Heart left ventricle (tissue), 16 donors: ENCODE data around the gene PNISR. TPM values are rescaled to one million over a fixed set of nuclear protein-coding genes. Genes with fewer than 3 reads are reported as not detected.
A peak's percentile ranks its signal among the peaks of the same experiment; 100 is the strongest.

Experiments
- ATAC-seq, 4 donors: fragments of 200-7000 bp; cut with Tn5 transposase; one replicate each; pipeline ENCODE4 v1.9.1; 2020 to 2022; ENCODE audit warnings: moderate library complexity in 4 of 4, mild to moderate bottlenecking in 3 of 4, moderate number of reproducible peaks in 1 of 4
- DNase-seq, 5 donors: peaks; one replicate each; pipeline ENCODE4 v3.0.0-alpha.2; 2020
- H3K27ac ChIP-seq, 12 donors: fragments of 200-600 bp; sonication (generic) in 4 of 12; one replicate each; pipeline versions ENCODE4 v1.5.0 to v1.8.0; 2016 to 2022; ENCODE audit warnings: mild to moderate bottlenecking in 2 of 12
- H3K27me3 ChIP-seq, 9 donors: fragments of 200-600 bp; sonication (generic) in 2 of 9; one replicate each; pipeline versions ENCODE4 v1.5.1 to v1.8.0; 2016 to 2022; ENCODE audit warnings: mild to moderate bottlenecking in 3 of 9
- H3K36me3 ChIP-seq, 9 donors: fragments of 200-600 bp; sonication (generic) in 2 of 9; one replicate each; pipeline versions ENCODE4 v1.5.0 to v1.8.0; 2018 to 2022; ENCODE audit warnings: mild to moderate bottlenecking in 2 of 9
- H3K4me1 ChIP-seq, 12 donors: fragments of 200-600 bp; sonication (generic) in 4 of 12; one replicate each; pipeline versions ENCODE4 v1.5.0 to v1.8.0; 2016 to 2022; ENCODE audit warnings: mild to moderate bottlenecking in 3 of 12
- H3K4me3 ChIP-seq, 12 donors: fragments of 200-600 bp; sonication (generic) in 4 of 12; one replicate each; pipeline versions ENCODE4 v1.5.0 to v1.8.0; 2017 to 2022; ENCODE audit warnings: mild to moderate bottlenecking in 9 of 12, moderate library complexity in 4 of 12
- H3K9me3 ChIP-seq, 12 donors: fragments of 200-600 bp; sonication (generic) in 4 of 12; one replicate each; pipeline versions ENCODE4 v1.5.0 to v1.8.0; 2016 to 2022; ENCODE audit warnings: mild to moderate bottlenecking in 1 of 12
- CTCF ChIP-seq, 12 donors: fragments of 200-600 bp; sonication (generic) in 4 of 12; IDR thresholded peaks; one replicate each; pipeline versions ENCODE4 v1.5.0 to v1.8.0; 2018 to 2022; ENCODE audit warnings: antibody characterized with exemption in 12 of 12, mild to moderate bottlenecking in 5 of 12
- POLR2A ChIP-seq, 2 donors: fragments of 450-650 bp; IDR thresholded peaks; one replicate each; pipeline ENCODE4 v1.6.1; 2017; ENCODE audit warnings: antibody characterized with exemption in 2 of 2, mild to moderate bottlenecking in 2 of 2, moderate library complexity in 2 of 2
- WGBS, 4 donors: extraction: QIAGEN DNeasy Blood & Tissue Kit in 2 of 4; methylation state at CpG; one replicate each; pipeline versions ENCODE4 v1.1.5 to v1.1.7; 2013 to 2018; 5-methylcytosine and 5-hydroxymethylcytosine counted together
- intact Hi-C, 10 donors: fragments of 100-400 bp; cut with DNase I; formaldehyde crosslinking; loops; one replicate each; pipeline versions ENCODE4 v1.11.1 to v1.14.2; 2022
- polyA plus RNA-seq, 2 donors: library from polyadenylated mRNA; stranded (reverse); fragments of 200-250 nt; gene quantifications; one replicate each; pipeline ENCODE4 v1.2.3, GENCODE V29; 2013
- total RNA-seq, 9 donors: library from RNA; depleted of rRNA in 2 of 9; stranded (reverse); fragments of >200 nt in 2 of 9; fragmentation: NEBNext Ultra II Directional in 3 of 9; extraction: Animal tissue kit (Norgen Biotek cat#: 25700) in 3 of 9; gene quantifications; one replicate each; pipeline versions ENCODE4 v1.1.0 to v1.2.4, GENCODE V29; 2016 to 2023
- donor health status: ischemic (EF 13 %, LVEDD 7.1; RV severe dilation, severe dysfunction).
- donor health status: healthy with polysubstance abuse.
- donor health status: DM: no; HTN: yes; CAD: no.
- donor health status: DM: no; HTN: no; CAD: no.
- donor health status: ischemic (EF 25% LVEDD 6.9; RV normal size, moderate dysfunction).
- donor health status: ischemic (EF 25% LVEDD 5.7; RV mildly dilated, moderate dysfunction).
- donor health status: healthy.
- donor health status: DM: yes; HTN: yes; CAD: no.
- donor health status: ischemic (EF 35%, LVEDD 5.7; RV mildly dilated, moderate dysfunction).
- donor health status: nonischemic (EF 11% LVEDD 7.7; RV severe dilation, severe dysfunction).
- donor health status: DM: yes; HTN: yes; CAD: no.
- donor health status: PGD.
- donor health status: ischemic (EF 29% LVEDD 5.4; RV normal size, mild dysfunction).
- donor health status: nonischemic (EF 23%, LVEDD 6.1; RV moderate dilation, normal function).

The PNISR gene
- total and polyA plus RNA-seq, 11 donors: 20.8 to 64.8 (median 48.9) TPM

- H3K4me1 ChIP-seq: peaks cover 0 to 9% (median 2%) of the 10 kb centered on the region in 12 donors
- peak within 1 kb of the TSS; percentile 71 to 91 (median 82) for H3K4me3 ChIP-seq
- DNase-seq (peak; percentile 67 to 87 (median 79)), ATAC-seq (peak; percentile 82 to 93 (median 91))
- H3K27me3 ChIP-seq: no peaks in the 10 kb centered on the region
- no peaks in the 10 kb centered on the region for H3K9me3 ChIP-seq
- H3K36me3 ChIP-seq: peaks cover 0 to 21% (median 18%) of the 10 kb centered on the region in 9 donors
- intact Hi-C loops: loop anchor here in 2 of 10 donors (2.0 to 5.0 kb wide), 2 partner anchors 31 to 33 kb away; partner anchors contain the start of gene PNISR (in 2 of the 2)
- TF ChIP-seq POLR2A (IDR thresholded peaks at IDR 0.05) (peak in 1 of 2 donors; percentile 46), CTCF (IDR thresholded peaks at IDR 0.05) (peak in 1 of 12 donors; percentile 12)
- H3K27ac ChIP-seq: peak within 1 kb of the TSS; percentile 75 to 90 (median 86)
- 10 to 14% (median 12%) methylated on average over 52 to 56 of the region's 56 CpGs for WGBS, 4 donors
These were observed 31.2 kb downstream of the PNISR start, which contains the start of gene COQ3 for GRCh38 chr6:99393698-99394531. Gene COQ3 (minus strand): TSS chr6:99394195. CDS start chr6:99394179, 16 bp downstream.

- TF ChIP-seq POLR2A (IDR thresholded peaks at IDR 0.05) (no peak), CTCF (IDR thresholded peaks at IDR 0.05) (no peak)
- DNase-seq (no peak), ATAC-seq (peak in 3 of 4 donors; percentile 8 to 17 (median 9))
- peak overlapping the region; percentile 75 to 90 (median 86) for H3K27ac ChIP-seq
- 23 to 27% (median 24%) methylated on average over 2 of the region's 2 CpGs for WGBS, 4 donors
- H3K4me1 ChIP-seq: peaks cover 0 to 9% (median 2%) of the 10 kb centered on the region in 12 donors
- no peaks in the 10 kb centered on the region for H3K9me3 ChIP-seq
- intact Hi-C loops: loop anchor here in 1 of 10 donors (5.0 kb wide), 1 partner anchor 34 kb away; the partner anchor contains the start of gene PNISR
- H3K27me3 ChIP-seq: no peaks in the 10 kb centered on the region
- H3K36me3 ChIP-seq: peaks cover 0 to 15% (median 12%) of the 10 kb centered on the region in 9 donors
- peak overlapping the region; percentile 71 to 91 (median 82) for H3K4me3 ChIP-seq
These were observed 31.8 kb downstream of the PNISR start for GRCh38 chr6:99393366-99393697.

- peaks cover 0 to 9% (median 2%) of the 10 kb centered on the region in 12 donors for H3K4me1 ChIP-seq
- intact Hi-C loops: loop anchor here in 1 of 10 donors (5.0 kb wide), 1 partner anchor 36 kb away; the partner anchor contains the start of gene PNISR
- no peak for TF ChIP-seq CTCF (IDR thresholded peaks at IDR 0.05)
- no peak for TF ChIP-seq POLR2A (IDR thresholded peaks at IDR 0.05)
- no peaks in the 10 kb centered on the region for H3K27me3 ChIP-seq
- H3K4me3 ChIP-seq: no peak overlapping the region
- no peaks in the 10 kb centered on the region for H3K36me3 ChIP-seq
- no peaks in the 10 kb centered on the region for H3K9me3 ChIP-seq
- H3K27ac ChIP-seq: no peak overlapping the region
- DNase-seq (no peak), ATAC-seq (no peak)
- WGBS, 4 donors: 91 to 97% (median 94%) methylated on average over 3 of the region's 3 CpGs
These were observed 34.2 kb downstream of the PNISR start for GRCh38 chr6:99390896-99391295.

- Histone ChIP-seq H3K4me1 (no peaks in the 10 kb centered on the region), H3K9me3 (no peaks in the 10 kb centered on the region), H3K27me3 (no peaks in the 10 kb centered on the region), H3K4me3 (no peak overlapping the region), H3K36me3 (peaks cover 0 to 7% (median 0%) of the 10 kb centered on the region in 9 donors), H3K27ac (no peak overlapping the region)
- no peak for ATAC-seq
- WGBS, 4 donors: 89 to 99% (median 97%) methylated on average over 3 of the region's 3 CpGs
- intact Hi-C loops: no loop called here
- DNase-seq: no peak
- no peak for TF ChIP-seq POLR2A (IDR thresholded peaks at IDR 0.05)
- TF ChIP-seq CTCF (IDR thresholded peaks at IDR 0.05): no peak
These were observed 40.6 kb downstream of the PNISR start for GRCh38 chr6:99384507-99384906.
